Measurements from ENCODE around the gene CHST11. TPM values are rescaled to one million over a fixed set of nuclear protein-coding genes. Genes with fewer than 3 reads are reported as not detected.

Gene CHST11
- total RNA-seq, 1 donor from 2014 or later = 7.7 TPM

- Mint-ChIP-seq H3K36me3 (peaks cover 11% of the 10 kb centered on the region), H3K9me3 (peaks cover under 1% of the 10 kb centered on the region), H3K27me3 (ENCODE audit: insufficient read depth, low read depth) (peaks cover 3% of the 10 kb centered on the region), H3K4me1 (peaks cover 41% of the 10 kb centered on the region), H3K27ac (no peak overlapping the region), H3K4me3 (no peak overlapping the region)
- Histone ChIP-seq H3K79me2 (ENCODE audit: low read depth) (no peaks in the 10 kb centered on the region), H3K4me2 (no peak overlapping the region), H3F3A (ENCODE audit: low read depth) (no peaks in the 10 kb centered on the region), H3K4me3 (no peak overlapping the region), H4K20me1 (ENCODE audit: low read depth) (peaks cover 31% of the 10 kb centered on the region), H2AFZ (replicated peaks) (no peak overlapping the region), H3K36me3 (no peaks in the 10 kb centered on the region), H3K9me3 (ENCODE audit: low read depth) (no peaks in the 10 kb centered on the region), H3K9ac (no peak overlapping the region), H3K27me3 (no peaks in the 10 kb centered on the region), H3K27ac (no peak overlapping the region), H3K4me1 (peaks cover 10% of the 10 kb centered on the region)
- no peak for TF ChIP-seq CTCF (IDR thresholded peaks at IDR 0.05)
- TF ChIP-seq EZH2 (IDR thresholded peaks at IDR 0.05) = no peak
- TF ChIP-seq EZH2phosphoT487 (IDR thresholded peaks at IDR 0.05) = no peak
- no peak for DNase-seq (ENCODE audit: low spot score)
These were observed 81.3 kb downstream of the CHST11 start for GRCh38 chr12:104538056-104538455.

GRCh38 chr12:104538891-104539462 lies 82.2 kb downstream of the CHST11 start:
- Histone ChIP-seq H4K20me1 (ENCODE audit: low read depth) (peaks cover 31% of the 10 kb centered on the region), H3K9me3 (ENCODE audit: low read depth) (no peaks in the 10 kb centered on the region), H3K27ac (no peak overlapping the region), H2AFZ (replicated peaks) (no peak overlapping the region), H3K36me3 (no peaks in the 10 kb centered on the region), H3F3A (ENCODE audit: low read depth) (no peaks in the 10 kb centered on the region), H3K9ac (no peak overlapping the region), H3K79me2 (ENCODE audit: low read depth) (no peaks in the 10 kb centered on the region), H3K4me3 (no peak overlapping the region), H3K4me1 (peaks cover 10% of the 10 kb centered on the region), H3K27me3 (no peaks in the 10 kb centered on the region), H3K4me2 (no peak overlapping the region)
- no peak for DNase-seq (ENCODE audit: low spot score)
- H3K27ac Mint-ChIP-seq = no peak overlapping the region
- no peak for TF ChIP-seq CTCF (IDR thresholded peaks at IDR 0.05)
- no peak overlapping the region for H3K4me3 Mint-ChIP-seq
- peaks cover 11% of the 10 kb centered on the region for H3K36me3 Mint-ChIP-seq
- H3K9me3 Mint-ChIP-seq = no peaks in the 10 kb centered on the region
- peaks cover 3% of the 10 kb centered on the region for H3K27me3 Mint-ChIP-seq (ENCODE audit: insufficient read depth, low read depth)
- peaks cover 34% of the 10 kb centered on the region for H3K4me1 Mint-ChIP-seq

- peaks cover 5% of the 10 kb centered on the region for H3K9me3 Mint-ChIP-seq
- Histone ChIP-seq H2AFZ (replicated peaks) (no peak overlapping the region), H3K4me3 (no peak overlapping the region), H3K27ac (no peak overlapping the region), H3F3A (ENCODE audit: low read depth) (peaks cover 3% of the 10 kb centered on the region), H3K27me3 (no peaks in the 10 kb centered on the region), H3K9me3 (ENCODE audit: low read depth) (no peaks in the 10 kb centered on the region), H3K36me3 (no peaks in the 10 kb centered on the region), H3K79me2 (ENCODE audit: low read depth) (peaks cover 9% of the 10 kb centered on the region), H3K4me1 (peaks cover 19% of the 10 kb centered on the region), H4K20me1 (ENCODE audit: low read depth) (peaks cover 23% of the 10 kb centered on the region), H3K4me2 (peak overlapping the region; percentile 39), H3K9ac (no peak overlapping the region)
- no peak overlapping the region for H3K27ac Mint-ChIP-seq
- peaks cover 18% of the 10 kb centered on the region for H3K36me3 Mint-ChIP-seq
- DNase-seq (ENCODE audit: low spot score) = peak; percentile 48
- H3K4me3 Mint-ChIP-seq = no peak overlapping the region
- H3K4me1 Mint-ChIP-seq = peaks cover 31% of the 10 kb centered on the region
- TF ChIP-seq CTCF (IDR thresholded peaks at IDR 0.05) (no peak), EZH2 (IDR thresholded peaks at IDR 0.05) (no peak), EZH2phosphoT487 (IDR thresholded peaks at IDR 0.05) (no peak)
- H3K27me3 Mint-ChIP-seq (ENCODE audit: insufficient read depth, low read depth) = peaks cover 3% of the 10 kb centered on the region
These were observed 88.1 kb downstream of the CHST11 start for GRCh38 chr12:104544836-104545235.

Measured in neural progenitor cell (in vitro differentiated cells).